ENCODE data around the gene LNX1.

LNX1 gene

DNA sequence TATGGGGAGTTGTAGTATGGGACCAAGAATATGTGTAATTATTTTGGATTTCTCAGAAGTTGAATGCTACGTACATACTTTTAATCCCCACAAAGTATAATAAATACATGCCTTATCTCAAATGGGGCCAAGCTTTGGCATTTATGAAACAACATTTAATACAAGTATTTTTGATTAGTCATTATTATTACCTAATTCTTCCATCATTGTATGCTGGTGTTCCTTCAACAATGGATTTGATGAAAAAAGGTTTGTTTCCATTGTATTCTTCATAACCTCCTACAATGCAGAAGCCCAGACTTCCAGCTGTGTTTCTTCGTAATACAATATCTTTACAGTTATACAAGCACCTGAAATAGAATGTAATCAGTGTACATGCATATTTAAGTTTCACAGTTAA, 130.0 kb downstream of the LNX1 start:
- TF ChIP-seq, protein P1, sequence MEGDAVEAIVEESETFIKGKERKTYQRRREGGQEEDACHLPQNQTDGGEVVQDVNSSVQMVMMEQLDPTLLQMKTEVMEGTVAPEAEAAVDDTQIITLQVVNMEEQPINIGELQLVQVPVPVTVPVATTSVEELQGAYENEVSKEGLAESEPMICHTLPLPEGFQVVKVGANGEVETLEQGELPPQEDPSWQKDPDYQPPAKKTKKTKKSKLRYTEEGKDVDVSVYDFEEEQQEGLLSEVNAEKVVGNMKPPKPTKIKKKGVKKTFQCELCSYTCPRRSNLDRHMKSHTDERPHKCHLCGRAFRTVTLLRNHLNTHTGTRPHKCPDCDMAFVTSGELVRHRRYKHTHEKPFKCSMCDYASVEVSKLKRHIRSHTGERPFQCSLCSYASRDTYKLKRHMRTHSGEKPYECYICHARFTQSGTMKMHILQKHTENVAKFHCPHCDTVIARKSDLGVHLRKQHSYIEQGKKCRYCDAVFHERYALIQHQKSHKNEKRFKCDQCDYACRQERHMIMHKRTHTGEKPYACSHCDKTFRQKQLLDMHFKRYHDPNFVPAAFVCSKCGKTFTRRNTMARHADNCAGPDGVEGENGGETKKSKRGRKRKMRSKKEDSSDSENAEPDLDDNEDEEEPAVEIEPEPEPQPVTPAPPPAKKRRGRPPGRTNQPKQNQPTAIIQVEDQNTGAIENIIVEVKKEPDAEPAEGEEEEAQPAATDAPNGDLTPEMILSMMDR (IDR thresholded peaks at IDR 0.05; ENCODE audit: low read depth, low read length) = no peak
- DNase-seq (ENCODE audit: extremely low read depth, low read depth) = no peak

DNA sequence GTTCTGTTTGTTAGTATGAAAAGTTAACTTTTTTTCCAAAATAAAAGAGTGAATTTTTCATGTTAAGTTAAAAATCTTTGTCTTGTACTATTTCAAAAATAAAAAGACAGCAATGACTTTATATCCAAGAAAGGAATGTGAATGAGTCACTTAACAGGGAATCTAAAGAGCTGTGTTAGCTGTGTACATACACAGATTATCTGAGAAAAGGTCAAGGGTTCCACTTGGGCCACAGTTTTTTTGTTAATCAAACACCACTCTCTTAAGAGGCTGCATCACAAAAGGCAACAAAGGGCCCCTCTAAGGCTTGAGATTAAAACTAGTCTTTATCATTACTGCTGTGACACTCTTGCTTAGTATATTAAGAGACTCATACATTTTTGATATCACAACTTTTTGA, 131.7 kb downstream of the LNX1 start:
- DNase-seq (ENCODE audit: extremely low read depth, low read depth) = no peak
- TF ChIP-seq, protein P1 (IDR thresholded peaks at IDR 0.05; ENCODE audit: low read depth, low read length) = no peak

- DNase-seq (ENCODE audit: extremely low read depth, low read depth) = no peak
- TF ChIP-seq, protein P1 (IDR thresholded peaks at IDR 0.05; ENCODE audit: low read depth, low read length) = no peak
These were observed 135.1 kb downstream of the LNX1 start for GRCh38 chr4:53456178-53456577.

DNA sequence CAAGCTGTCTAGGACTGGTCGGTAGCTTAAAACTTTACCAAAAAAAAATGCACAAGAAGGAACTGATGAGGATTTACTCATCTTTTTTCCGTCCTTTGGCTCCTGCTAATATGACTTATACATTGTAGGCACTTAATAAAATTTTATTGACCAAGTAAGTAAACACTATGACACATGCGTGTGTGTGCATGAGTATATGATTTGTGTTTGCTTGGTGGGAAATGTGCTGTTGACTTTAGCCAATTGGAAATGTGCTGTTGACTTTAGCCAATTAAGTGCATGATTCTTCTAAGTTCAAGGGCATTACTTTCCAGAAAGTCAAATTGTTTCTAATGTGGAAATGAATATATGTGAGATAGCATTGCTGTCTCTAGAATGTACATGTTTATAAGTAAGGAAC, 135.5 kb downstream of the LNX1 start:
- DNase-seq (ENCODE audit: extremely low read depth, low read depth) = no peak
- TF ChIP-seq, protein P1 (IDR thresholded peaks at IDR 0.05; ENCODE audit: low read depth, low read length) = no peak

GRCh38 chr4:53453385-53453784, 137.9 kb downstream of the LNX1 start:
- no peak for DNase-seq (ENCODE audit: extremely low read depth, low read depth)
- TF ChIP-seq, protein P1 (IDR thresholded peaks at IDR 0.05; ENCODE audit: low read depth, low read length) = no peak

- DNase-seq (ENCODE audit: extremely low read depth, low read depth) = no peak
- TF ChIP-seq, protein P1 (IDR thresholded peaks at IDR 0.05; ENCODE audit: low read depth, low read length) = no peak
These were observed 140.5 kb downstream of the LNX1 start for GRCh38 chr4:53450773-53451172.

GRCh38 chr4:53444954-53445353, 146.3 kb downstream of the LNX1 start:
- DNase-seq (ENCODE audit: extremely low read depth, low read depth) = no peak
- TF ChIP-seq, protein P1 (IDR thresholded peaks at IDR 0.05; ENCODE audit: low read depth, low read length) = no peak

All from AG09319 (cell line).